Neural progenitor cell (in vitro differentiated cells): Measurements from ENCODE around the gene ARHGAP15. TPM values are rescaled to one million over a fixed set of nuclear protein-coding genes. Genes with fewer than 3 reads are reported as not detected.

Source experiments
- DNase-seq: peaks from one replicate; pipeline ENCODE4 v3.0.0-alpha.2; 2016; ENCODE audit warnings: low spot score
- H2AFZ ChIP-seq: fragments of 200-600 bp; sonication (generic); replicated peaks from 2 replicates; pipeline ENCODE4 v1.6.1; 2016; ENCODE audit warnings: antibody characterized with exemption
- H3F3A ChIP-seq: fragments of 200-600 bp; sonication (generic); 2 replicates; pipeline ENCODE4 v1.6.1; 2016; ENCODE audit warnings: antibody characterized with exemption, low read depth
- H3K27ac ChIP-seq: fragments of 200-600 bp; sonication (generic); 2 replicates; pipeline ENCODE4 v1.5.1; 2016; ENCODE audit warnings: mild to moderate bottlenecking
- H3K27me3 ChIP-seq: fragments of 200-600 bp; sonication (generic); 2 replicates; pipeline ENCODE4 v1.6.1; 2016; ENCODE audit warnings: mild to moderate bottlenecking, moderate library complexity
- H3K36me3 ChIP-seq: fragments of 200-600 bp; sonication (generic); 2 replicates; pipeline ENCODE4 v1.5.1; 2016
- H3K4me1 ChIP-seq: fragments of 200-600 bp; sonication (generic); 2 replicates; pipeline ENCODE4 v1.6.1; 2016; ENCODE audit warnings: mixed run types
- H3K4me2 ChIP-seq: fragments of 200-600 bp; sonication (generic); 2 replicates; pipeline ENCODE4 v1.6.1; 2016
- H3K4me3 ChIP-seq: fragments of 200-600 bp; sonication (generic); 2 replicates; pipeline ENCODE4 v1.5.1; 2016
- H3K79me2 ChIP-seq: fragments of 200-600 bp; sonication (generic); 2 replicates; pipeline ENCODE4 v1.6.1; 2016; ENCODE audit warnings: low read depth
- H3K9ac ChIP-seq: fragments of 200-600 bp; sonication (generic); 2 replicates; pipeline ENCODE4 v1.6.1; 2016
- H3K9me3 ChIP-seq: fragments of 200-600 bp; sonication (generic); 2 replicates; pipeline ENCODE4 v1.5.1; 2016; ENCODE audit warnings: low read depth
- H4K20me1 ChIP-seq: fragments of 200-600 bp; sonication (generic); 2 replicates; pipeline ENCODE4 v1.6.1; 2016; ENCODE audit warnings: low read depth
- H3K27ac Mint-ChIP-seq: 3 replicates; pipeline ENCODE4 v1.8.0; 2021; ENCODE audit warnings: mixed read lengths
- H3K27me3 Mint-ChIP-seq: 2 replicates; pipeline ENCODE4 v1.8.0; 2022; ENCODE audit warnings: low read depth, mild to moderate bottlenecking, inconsistent platforms, moderate library complexity, mixed read lengths; ENCODE audit not compliant: insufficient read depth
- H3K36me3 Mint-ChIP-seq: 3 replicates; pipeline ENCODE4 v1.8.0; 2021; ENCODE audit warnings: mixed read lengths
- H3K4me1 Mint-ChIP-seq: 3 replicates; pipeline ENCODE4 v1.8.0; 2021; ENCODE audit warnings: mixed read lengths
- H3K4me3 Mint-ChIP-seq: 3 replicates; pipeline ENCODE4 v1.8.0; 2021; ENCODE audit warnings: mild to moderate bottlenecking, moderate library complexity, mixed read lengths
- H3K9me3 Mint-ChIP-seq: 3 replicates; pipeline ENCODE4 v1.8.0; 2020; ENCODE audit warnings: mixed read lengths
- CTCF ChIP-seq: fragments of 200-600 bp; sonication (generic); IDR thresholded peaks from 2 replicates; pipeline ENCODE4 v1.5.1; 2017; ENCODE audit warnings: antibody characterized with exemption, mild to moderate bottlenecking
- EZH2 ChIP-seq: fragments of 200-600 bp; sonication (generic); IDR thresholded peaks from 2 replicates; pipeline ENCODE4 v1.6.1; 2017; ENCODE audit warnings: antibody characterized with exemption, mild to moderate bottlenecking, moderate library complexity
- EZH2phosphoT487 ChIP-seq: fragments of 200-600 bp; sonication (generic); IDR thresholded peaks from 2 replicates; pipeline ENCODE4 v1.6.1; 2017; ENCODE audit warnings: antibody characterized with exemption
- total RNA-seq: library from RNA; depleted of rRNA; stranded (reverse); fragments of >200 nt; gene quantifications from 2 replicates; pipeline ENCODE4 v1.2.3, GENCODE V29; 2015; ENCODE audit warnings: low replicate concordance

ARHGAP15 gene
- total RNA-seq, 1 donor from 2014 or later, result 5.9 TPM

- TF ChIP-seq EZH2, result no peak
- TF ChIP-seq CTCF, result no peak
- TF ChIP-seq EZH2phosphoT487, result no peak
- DNase-seq, result no peak
- Histone ChIP-seq H3K4me2 (no peak overlapping the region), H3K27ac (no peak overlapping the region), H4K20me1 (no peaks in the 10 kb centered on the region), H3F3A (no peaks in the 10 kb centered on the region), H3K4me1 (no peaks in the 10 kb centered on the region), H3K36me3 (no peaks in the 10 kb centered on the region), H3K9ac (no peak overlapping the region), H3K79me2 (no peaks in the 10 kb centered on the region), H3K9me3 (no peaks in the 10 kb centered on the region), H2AFZ (no peak overlapping the region), H3K4me3 (no peak overlapping the region), H3K27me3 (no peaks in the 10 kb centered on the region)
- no peaks in the 10 kb centered on the region for H3K36me3 Mint-ChIP-seq
- no peak overlapping the region for H3K4me3 Mint-ChIP-seq
- peaks cover 10% of the 10 kb centered on the region for H3K4me1 Mint-ChIP-seq
- H3K9me3 Mint-ChIP-seq, result peaks cover 2% of the 10 kb centered on the region
- H3K27me3 Mint-ChIP-seq, result peaks cover 5% of the 10 kb centered on the region
- H3K27ac Mint-ChIP-seq, result no peak overlapping the region
Measured at GRCh38 chr2:143190431-143190830, 61.2 kb downstream of the ARHGAP15 start.

GRCh38 chr2:143192106-143192505, 62.9 kb downstream of the ARHGAP15 start:
- Histone ChIP-seq H3K27ac (no peak overlapping the region), H3K4me3 (no peak overlapping the region), H3K36me3 (no peaks in the 10 kb centered on the region), H4K20me1 (no peaks in the 10 kb centered on the region), H3K4me1 (no peaks in the 10 kb centered on the region), H3K27me3 (no peaks in the 10 kb centered on the region), H3K79me2 (no peaks in the 10 kb centered on the region), H3K9me3 (no peaks in the 10 kb centered on the region), H2AFZ (no peak overlapping the region), H3K4me2 (no peak overlapping the region), H3F3A (no peaks in the 10 kb centered on the region), H3K9ac (no peak overlapping the region)
- no peaks in the 10 kb centered on the region for H3K9me3 Mint-ChIP-seq
- no peak overlapping the region for H3K27ac Mint-ChIP-seq
- no peak for DNase-seq
- peaks cover 3% of the 10 kb centered on the region for H3K4me1 Mint-ChIP-seq
- H3K36me3 Mint-ChIP-seq, result no peaks in the 10 kb centered on the region
- H3K4me3 Mint-ChIP-seq, result no peak overlapping the region
- H3K27me3 Mint-ChIP-seq, result peaks cover 5% of the 10 kb centered on the region
- TF ChIP-seq CTCF, result no peak
- TF ChIP-seq EZH2, result no peak
- no peak for TF ChIP-seq EZH2phosphoT487

GRCh38 chr2:143192716-143193115, 63.5 kb downstream of the ARHGAP15 start:
- Histone ChIP-seq H2AFZ (no peak overlapping the region), H3K27ac (no peak overlapping the region), H3K4me1 (no peaks in the 10 kb centered on the region), H4K20me1 (no peaks in the 10 kb centered on the region), H3K9me3 (no peaks in the 10 kb centered on the region), H3K9ac (no peak overlapping the region), H3K4me3 (no peak overlapping the region), H3K27me3 (no peaks in the 10 kb centered on the region), H3K4me2 (no peak overlapping the region), H3F3A (no peaks in the 10 kb centered on the region), H3K79me2 (no peaks in the 10 kb centered on the region), H3K36me3 (no peaks in the 10 kb centered on the region)
- TF ChIP-seq CTCF (no peak), EZH2 (no peak), EZH2phosphoT487 (no peak)
- no peak overlapping the region for H3K27ac Mint-ChIP-seq
- H3K9me3 Mint-ChIP-seq, result no peaks in the 10 kb centered on the region
- no peaks in the 10 kb centered on the region for H3K4me1 Mint-ChIP-seq
- no peak for DNase-seq
- H3K27me3 Mint-ChIP-seq, result peaks cover 5% of the 10 kb centered on the region
- no peak overlapping the region for H3K4me3 Mint-ChIP-seq
- H3K36me3 Mint-ChIP-seq, result no peaks in the 10 kb centered on the region
